ENCODE measurements around the gene LCTL. TPM values are rescaled to one million over a fixed set of nuclear protein-coding genes. Genes with fewer than 3 reads are reported as not detected.

Gene LCTL
- total RNA-seq, 6 donors from 2014 or later: not detected

DNA sequence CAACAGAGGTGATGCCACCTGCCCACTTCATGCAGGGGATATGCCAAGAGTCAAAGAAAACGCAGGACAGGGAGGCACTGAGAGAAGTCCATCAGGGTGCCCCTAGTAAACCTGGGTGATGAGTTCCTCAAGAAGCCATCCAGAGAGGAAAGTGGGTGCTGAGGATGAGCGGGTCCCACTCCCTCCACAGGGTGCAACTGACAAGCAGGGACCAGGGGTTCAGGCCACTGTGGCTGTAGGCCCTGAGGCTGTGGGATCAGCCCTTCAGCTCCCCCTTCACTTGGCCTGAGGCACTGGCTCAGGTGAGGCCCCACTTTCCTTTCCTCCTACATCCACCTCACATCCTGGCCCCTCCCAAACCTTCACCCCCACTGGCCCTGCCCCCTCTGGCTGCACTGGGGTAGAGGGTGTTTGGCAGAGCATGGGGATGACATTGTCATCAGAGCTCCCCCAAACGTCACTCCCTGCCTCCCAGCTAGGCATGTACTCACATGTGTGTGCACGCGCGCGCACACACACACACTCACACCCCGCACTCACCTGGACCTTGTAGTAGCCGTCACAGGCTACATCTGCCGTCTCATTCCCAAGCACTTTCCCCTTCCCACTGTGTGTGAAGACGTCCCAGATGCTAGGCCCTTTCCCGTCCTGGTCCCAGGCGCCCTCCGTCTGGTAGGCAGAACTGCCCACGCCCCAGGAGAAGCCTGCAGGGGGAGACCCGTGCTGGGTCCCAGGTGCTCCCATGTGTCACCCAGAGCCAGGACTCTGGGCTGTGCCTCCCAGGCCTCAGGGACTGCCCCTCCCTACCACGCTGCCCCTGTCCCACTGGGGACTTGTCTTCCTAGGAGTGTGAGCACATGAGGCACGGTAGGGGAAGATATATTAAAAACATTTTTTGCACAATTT lies 1.4 kb downstream of the LCTL start:
- no peak overlapping the region for H3K4me3 ChIP-seq
- H3K9me3 ChIP-seq: no peaks in the 10 kb centered on the region
- 87 to 88% methylated on average over 17 to 18 of the region's 18 CpGs for whole genome bisulfite sequencing, 2 donors
- TF ChIP-seq POLR2A (IDR thresholded peaks at IDR 0.05): no peak
- TF ChIP-seq EP300 (IDR thresholded peaks at IDR 0.05): no peak
- TF ChIP-seq, protein P1, sequence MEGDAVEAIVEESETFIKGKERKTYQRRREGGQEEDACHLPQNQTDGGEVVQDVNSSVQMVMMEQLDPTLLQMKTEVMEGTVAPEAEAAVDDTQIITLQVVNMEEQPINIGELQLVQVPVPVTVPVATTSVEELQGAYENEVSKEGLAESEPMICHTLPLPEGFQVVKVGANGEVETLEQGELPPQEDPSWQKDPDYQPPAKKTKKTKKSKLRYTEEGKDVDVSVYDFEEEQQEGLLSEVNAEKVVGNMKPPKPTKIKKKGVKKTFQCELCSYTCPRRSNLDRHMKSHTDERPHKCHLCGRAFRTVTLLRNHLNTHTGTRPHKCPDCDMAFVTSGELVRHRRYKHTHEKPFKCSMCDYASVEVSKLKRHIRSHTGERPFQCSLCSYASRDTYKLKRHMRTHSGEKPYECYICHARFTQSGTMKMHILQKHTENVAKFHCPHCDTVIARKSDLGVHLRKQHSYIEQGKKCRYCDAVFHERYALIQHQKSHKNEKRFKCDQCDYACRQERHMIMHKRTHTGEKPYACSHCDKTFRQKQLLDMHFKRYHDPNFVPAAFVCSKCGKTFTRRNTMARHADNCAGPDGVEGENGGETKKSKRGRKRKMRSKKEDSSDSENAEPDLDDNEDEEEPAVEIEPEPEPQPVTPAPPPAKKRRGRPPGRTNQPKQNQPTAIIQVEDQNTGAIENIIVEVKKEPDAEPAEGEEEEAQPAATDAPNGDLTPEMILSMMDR (IDR thresholded peaks at IDR 0.05): no peak
- no peak for TF ChIP-seq POLR2AphosphoS5 (IDR thresholded peaks at IDR 0.05)
- H3K4me1 ChIP-seq: peaks cover 4 to 8% (median 6%) of the 10 kb centered on the region in 4 donors
- DNase-seq (peak; percentile 3 to 38), ATAC-seq (ENCODE audit: low FRiP score in 2 of 2) (no peak)
- H3K27me3 ChIP-seq: no peaks in the 10 kb centered on the region
- no peaks in the 10 kb centered on the region for H3K36me3 ChIP-seq
- H3K27ac ChIP-seq: no peak overlapping the region

DNA sequence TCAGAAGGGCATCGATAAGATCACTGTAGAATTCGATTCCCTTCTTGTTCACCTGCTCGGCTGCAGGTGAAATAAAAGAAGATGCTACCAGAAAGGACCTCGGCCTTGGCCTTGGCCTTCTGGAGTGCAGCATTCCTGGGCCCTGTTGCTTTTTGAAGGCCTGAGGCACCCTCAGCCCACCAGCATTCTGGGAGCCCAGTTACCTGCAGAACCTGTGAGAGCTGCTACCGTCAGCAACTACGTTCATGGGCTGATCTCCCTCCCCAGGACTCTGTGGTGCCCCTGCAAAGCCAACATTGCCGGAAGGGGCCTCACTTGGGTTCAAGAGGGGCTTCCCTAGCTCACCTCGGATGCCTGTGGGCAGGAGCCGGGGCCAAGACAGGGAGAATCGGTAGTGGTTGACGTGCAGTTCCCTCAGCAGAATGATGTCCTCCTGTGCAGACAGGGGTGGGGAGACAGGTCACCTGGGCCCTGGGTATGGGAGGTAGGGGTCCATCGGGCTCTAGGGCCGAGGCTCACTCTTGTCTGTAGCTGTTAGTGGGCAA lies 2.2 kb downstream of the LCTL start:
- 91 to 92% methylated on average over 8 to 13 of the region's 13 CpGs for WGBS, 2 donors
- Histone ChIP-seq H3K27ac (no peak overlapping the region), H3K4me1 (peaks cover 4 to 8% (median 6%) of the 10 kb centered on the region in 4 donors), H3K27me3 (no peaks in the 10 kb centered on the region), H3K36me3 (no peaks in the 10 kb centered on the region), H3K9me3 (no peaks in the 10 kb centered on the region), H3K4me3 (no peak overlapping the region)
- ATAC-seq (ENCODE audit: low FRiP score in 2 of 2) (no peak), DNase-seq (no peak)
- no peak for TF ChIP-seq POLR2A (IDR thresholded peaks at IDR 0.05)
- no peak for TF ChIP-seq POLR2AphosphoS5 (IDR thresholded peaks at IDR 0.05)
- TF ChIP-seq, protein P1 (IDR thresholded peaks at IDR 0.05): no peak
- no peak for TF ChIP-seq EP300 (IDR thresholded peaks at IDR 0.05)

DNA sequence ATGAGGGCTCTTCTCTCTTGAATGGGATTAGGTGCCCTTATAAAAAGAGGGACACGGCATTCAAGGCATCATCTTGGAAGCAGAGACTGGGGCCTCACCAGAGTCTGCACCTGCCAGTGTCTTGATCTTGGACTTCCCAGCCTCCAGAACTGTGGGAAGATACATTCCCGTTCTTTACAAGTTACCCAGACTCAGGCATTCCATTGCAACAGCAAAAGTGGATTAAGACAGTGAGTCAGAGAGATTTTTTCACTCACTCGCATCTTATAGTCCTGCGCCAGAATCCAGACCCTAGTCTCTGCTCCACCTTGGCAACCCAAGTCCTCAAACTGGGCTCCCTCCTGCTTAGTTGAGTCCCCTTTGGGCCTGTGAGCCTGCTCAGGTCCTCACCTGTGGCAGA lies 2.7 kb downstream of the LCTL start:
- no peaks in the 10 kb centered on the region for H3K27me3 ChIP-seq
- no peaks in the 10 kb centered on the region for H3K36me3 ChIP-seq
- H3K4me3 ChIP-seq: no peak overlapping the region
- H3K27ac ChIP-seq: no peak overlapping the region
- TF ChIP-seq POLR2A (IDR thresholded peaks at IDR 0.05) (no peak), EP300 (IDR thresholded peaks at IDR 0.05) (no peak), POLR2AphosphoS5 (IDR thresholded peaks at IDR 0.05) (no peak)
- TF ChIP-seq, protein P1 (IDR thresholded peaks at IDR 0.05): no peak
- H3K4me1 ChIP-seq: peaks cover 4 to 8% (median 6%) of the 10 kb centered on the region in 4 donors
- no peaks in the 10 kb centered on the region for H3K9me3 ChIP-seq
- WGBS, 2 donors: 87 to 89% methylated on average over 4 of the region's 4 CpGs
- no peak for ATAC-seq (ENCODE audit: low FRiP score in 2 of 2)
- no peak for DNase-seq

DNA sequence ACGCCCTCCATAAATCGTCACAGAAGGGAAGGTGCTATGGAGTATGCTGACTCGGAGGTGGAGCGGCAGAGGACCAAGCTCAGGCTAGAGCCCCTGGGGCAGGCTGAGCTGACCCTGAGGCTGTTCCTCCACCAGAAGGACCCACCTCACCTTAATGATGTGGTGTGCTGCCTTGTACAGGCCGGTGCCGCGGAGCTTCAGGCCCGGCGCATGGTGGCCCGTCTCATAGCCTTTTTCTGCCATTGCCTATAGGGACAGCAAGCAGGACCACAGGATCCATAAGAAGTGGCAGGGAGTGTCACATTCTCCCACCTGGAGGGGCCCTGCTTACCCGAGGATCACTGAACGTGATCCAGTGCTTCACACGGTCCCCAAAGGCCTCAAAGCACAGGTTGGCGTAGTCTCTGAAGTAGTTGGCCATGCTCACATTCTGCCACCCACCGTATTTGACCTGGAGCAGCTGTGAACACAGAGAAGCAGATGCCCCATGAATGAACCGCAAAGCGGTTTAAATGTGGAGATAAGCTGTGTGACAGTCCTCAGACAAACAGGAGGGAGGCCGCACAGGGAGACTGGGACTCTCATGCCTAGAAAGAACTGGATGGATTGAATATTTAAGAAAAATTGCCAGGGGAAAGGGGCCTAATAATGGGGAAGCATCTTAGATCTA lies 4.8 kb downstream of the LCTL start:
- no peak for ATAC-seq (ENCODE audit: low FRiP score in 2 of 2)
- TF ChIP-seq POLR2A (IDR thresholded peaks at IDR 0.05): no peak
- TF ChIP-seq, protein P1 (IDR thresholded peaks at IDR 0.05): no peak
- TF ChIP-seq EP300 (IDR thresholded peaks at IDR 0.05): no peak
- TF ChIP-seq POLR2AphosphoS5 (IDR thresholded peaks at IDR 0.05): no peak
- H3K4me3 ChIP-seq: no peak overlapping the region
- no peaks in the 10 kb centered on the region for H3K27me3 ChIP-seq
- peak in 1 of 2 donors; percentile 49 for DNase-seq
- H3K36me3 ChIP-seq: no peaks in the 10 kb centered on the region
- no peak overlapping the region for H3K27ac ChIP-seq
- 90% methylated on average over 17 to 18 of the region's 18 CpGs for WGBS, 2 donors
- H3K4me1 ChIP-seq: no peaks in the 10 kb centered on the region
- no peaks in the 10 kb centered on the region for H3K9me3 ChIP-seq
